GM12891 (cell line): Measurements from ENCODE around the gene BABAM2.

Experiments used
- DNase-seq: peaks from one replicate; pipeline ENCODE4 v3.0.0; 2011; ENCODE audit warnings: low spot score; ENCODE audit not compliant: insufficient read length
- FAIRE-seq: peaks from 2 replicates; lab custom pipeline; 2011; peaks lifted over from hg19 to GRCh38; lab: Jason Lieb, UNC
- PAX5 ChIP-seq: IDR thresholded peaks from 2 replicates; pipeline ENCODE4 v1.6.1; 2011; ENCODE audit warnings: low read length, moderate library complexity, mild to moderate bottlenecking; ENCODE audit not compliant: insufficient read depth, severe bottlenecking
- POLR2A ChIP-seq: IDR thresholded peaks from 2 replicates; pipeline ENCODE4 v1.6.1; 2011; ENCODE audit warnings: low read depth, low read length, control low read depth
- POLR2AphosphoS5 ChIP-seq: IDR thresholded peaks from 2 replicates; pipeline ENCODE4 v1.6.1; 2011; ENCODE audit warnings: low read depth, low read length, control low read depth
- POU2F2 ChIP-seq: IDR thresholded peaks from 2 replicates; pipeline ENCODE4 v1.6.1; 2011; ENCODE audit warnings: low read depth, mild to moderate bottlenecking, control low read depth, low read length, moderate library complexity
- SPI1 ChIP-seq: IDR thresholded peaks from 2 replicates; pipeline ENCODE4 v1.6.1; 2011; ENCODE audit warnings: low read depth, low read length, control low read depth
- TAF1 ChIP-seq: IDR thresholded peaks from 2 replicates; pipeline ENCODE4 v1.6.1; 2011; ENCODE audit warnings: low read depth, low read length, control low read depth

BABAM2 gene

DNA sequence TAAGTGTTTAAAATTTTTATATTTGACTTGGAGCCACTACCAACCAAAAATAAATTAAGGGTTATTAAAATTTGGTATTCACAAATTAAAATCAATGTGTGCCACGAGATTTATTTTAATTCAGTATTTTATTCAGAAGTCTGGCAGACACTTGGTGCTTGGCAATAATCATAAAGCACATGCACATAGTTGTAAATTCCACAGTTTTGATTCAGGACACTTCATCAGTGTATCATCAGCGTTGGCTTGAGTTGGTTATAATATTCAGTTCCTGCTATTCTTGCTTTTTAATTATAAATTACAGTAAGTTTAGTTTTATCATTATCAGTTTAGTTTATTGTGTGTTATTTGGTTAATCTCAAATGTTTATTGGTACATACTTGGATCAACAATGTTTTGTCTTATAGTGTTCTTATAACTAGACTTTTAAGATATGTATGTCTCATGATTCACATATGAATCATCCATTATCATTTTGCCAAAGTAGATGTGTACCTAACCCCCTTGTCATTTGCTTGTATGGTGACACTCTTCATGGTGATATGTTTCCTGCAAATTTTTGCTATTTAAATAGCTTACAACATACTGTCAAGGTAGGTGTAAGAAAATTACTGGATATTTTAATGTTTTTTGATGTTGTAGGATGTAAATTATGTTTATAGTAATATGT, 237.9 kb downstream of the BABAM2 start:
- TF ChIP-seq POLR2AphosphoS5 = no peak
- TF ChIP-seq PAX5 = no peak
- FAIRE-seq (no peak), DNase-seq (no peak)

DNA sequence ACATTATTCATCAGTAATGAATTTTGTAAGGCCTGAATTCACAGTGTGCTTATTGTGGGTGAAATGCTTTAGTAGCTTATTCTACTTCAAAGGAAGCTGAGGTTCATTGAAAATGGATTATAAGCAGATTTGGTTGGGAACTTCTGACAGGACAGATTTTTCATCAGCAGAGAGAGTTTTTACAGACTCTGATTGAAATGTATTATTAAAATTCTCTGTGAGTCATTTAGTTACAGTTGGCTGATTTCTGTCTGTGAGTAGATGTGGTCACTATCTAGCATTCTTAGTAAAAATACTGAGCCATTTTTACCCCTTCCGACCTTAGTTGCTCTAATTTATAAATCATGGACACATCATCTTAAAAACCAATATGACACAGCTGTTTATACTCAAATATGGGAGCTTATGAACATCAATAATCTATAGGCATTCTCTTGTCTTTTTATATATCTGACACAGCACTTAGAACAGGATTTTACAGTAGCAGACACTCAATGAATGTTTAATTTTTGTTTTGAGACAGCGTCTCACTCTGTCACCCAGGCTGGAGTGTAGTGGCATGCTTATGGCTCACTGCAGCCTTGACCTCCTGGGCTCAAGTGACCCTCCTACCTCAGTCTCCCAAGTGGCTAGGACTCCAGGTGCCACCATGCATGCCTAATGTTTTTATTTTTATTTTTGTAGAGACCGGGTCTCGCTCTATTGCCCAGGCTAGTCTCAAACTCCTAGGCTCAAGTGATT, 239.6 kb downstream of the BABAM2 start:
- TF ChIP-seq PAX5 = peak; percentile 57
- TF ChIP-seq POLR2A = no peak
- FAIRE-seq = peak; percentile 9
- no peak for DNase-seq

DNA sequence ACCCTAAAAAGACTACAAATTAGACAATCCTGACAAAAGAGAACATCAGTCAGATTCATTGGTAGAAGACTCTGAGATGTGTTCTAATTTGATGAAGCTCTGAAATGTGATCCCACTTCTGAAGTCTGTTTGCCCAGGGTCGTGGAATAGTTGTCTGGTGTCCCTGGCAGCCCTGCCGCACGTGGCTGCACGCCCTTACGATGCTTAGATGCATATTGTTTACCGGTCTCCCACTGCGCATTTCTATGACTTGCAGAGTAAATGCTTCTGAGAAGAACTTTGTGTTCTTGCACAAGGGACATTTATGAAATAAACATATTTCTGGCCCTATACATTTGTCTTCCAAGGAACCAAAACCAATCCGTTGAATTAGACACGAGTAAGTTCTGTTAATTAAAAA, 243.2 kb downstream of the BABAM2 start:
- TF ChIP-seq TAF1 = no peak
- TF ChIP-seq POLR2AphosphoS5 = no peak
- no peak for TF ChIP-seq PAX5
- TF ChIP-seq SPI1 = no peak
- TF ChIP-seq POLR2A = no peak
- TF ChIP-seq POU2F2 = no peak
- DNase-seq (no peak), FAIRE-seq (no peak)

DNA sequence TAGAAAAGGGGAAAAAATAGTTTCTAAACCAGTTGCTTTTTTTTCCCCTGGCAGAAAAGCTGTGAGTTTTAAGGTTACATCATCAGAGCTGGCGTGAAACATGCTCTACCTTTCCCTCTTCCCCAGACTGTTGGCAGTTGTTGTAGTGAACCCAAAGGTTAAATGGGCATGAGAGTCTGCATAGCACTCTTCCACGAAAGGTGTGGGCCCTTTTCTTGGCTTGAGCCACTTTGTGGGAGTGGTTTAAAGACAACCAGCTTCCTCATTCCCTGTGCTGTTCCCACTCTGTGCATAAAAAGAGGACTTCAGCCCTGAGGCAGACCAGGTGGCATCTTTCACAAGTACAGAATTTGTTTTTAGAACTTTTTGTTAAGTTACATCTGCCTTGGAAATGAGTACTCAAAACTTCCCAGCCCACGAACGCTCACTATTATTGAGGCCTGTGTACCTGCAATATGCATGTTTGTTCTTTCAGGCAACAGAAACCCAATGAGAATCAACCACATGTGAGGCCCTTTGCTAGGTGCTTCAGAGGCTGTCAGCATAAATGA, 243.8 kb downstream of the BABAM2 start:
- TF ChIP-seq POLR2A = no peak
- TF ChIP-seq PAX5 = no peak
- TF ChIP-seq SPI1 = no peak
- 0 out of 2 replicates have a peak, but pooled peaks have one; percentile 41 for TF ChIP-seq POU2F2
- TF ChIP-seq TAF1 = no peak
- no peak for FAIRE-seq

DNA sequence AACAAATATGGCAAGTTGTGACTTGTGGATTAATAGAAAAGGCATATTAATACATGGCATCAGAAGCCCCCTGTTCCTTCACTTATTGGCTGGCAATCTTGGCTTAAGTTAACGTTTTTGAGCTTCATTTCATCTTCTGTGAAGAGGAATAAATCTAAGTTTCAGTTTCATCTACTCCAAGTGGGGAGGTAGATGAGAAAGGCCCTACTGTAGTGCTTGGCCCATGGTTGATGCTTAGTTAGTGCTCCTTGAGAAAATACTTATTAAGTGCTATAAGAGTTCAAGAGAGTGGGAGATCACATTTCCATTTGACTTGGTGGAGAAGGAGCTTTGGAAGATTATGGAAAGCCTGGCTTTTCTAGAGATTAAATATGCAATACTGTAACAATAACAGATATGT, 244.3 kb downstream of the BABAM2 start:
- DNase-seq (peak; percentile 14), FAIRE-seq (no peak)
- TF ChIP-seq PAX5 (no peak), POLR2AphosphoS5 (no peak), POU2F2 (no peak), POLR2A (no peak), TAF1 (no peak), SPI1 (no peak)

More for the DNA sequence above, 243.8 kb downstream of the BABAM2 start:
- no peak for DNase-seq

DNA sequence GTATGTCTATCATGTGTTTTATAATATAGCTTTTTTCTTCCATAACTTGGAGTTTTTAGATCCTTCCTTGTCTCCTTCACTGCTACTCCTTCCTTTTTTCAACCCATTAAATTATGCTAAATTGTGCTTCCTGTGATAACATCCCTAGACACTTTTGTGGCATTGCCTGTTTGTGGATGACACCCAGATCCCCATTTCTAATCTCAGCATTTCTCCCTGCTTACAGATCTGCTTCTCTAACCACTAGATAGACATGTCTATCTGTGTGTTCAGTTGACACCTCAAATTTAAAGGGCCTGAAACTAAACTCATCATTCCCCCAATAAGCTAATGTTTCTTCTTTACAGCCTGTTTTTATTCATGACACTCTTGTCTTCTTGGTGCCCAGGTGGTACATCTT, 244.8 kb downstream of the BABAM2 start:
- FAIRE-seq = no peak
- no peak for DNase-seq
- TF ChIP-seq PAX5 (no peak), POLR2A (no peak), POU2F2 (no peak), POLR2AphosphoS5 (no peak), SPI1 (no peak)

DNA sequence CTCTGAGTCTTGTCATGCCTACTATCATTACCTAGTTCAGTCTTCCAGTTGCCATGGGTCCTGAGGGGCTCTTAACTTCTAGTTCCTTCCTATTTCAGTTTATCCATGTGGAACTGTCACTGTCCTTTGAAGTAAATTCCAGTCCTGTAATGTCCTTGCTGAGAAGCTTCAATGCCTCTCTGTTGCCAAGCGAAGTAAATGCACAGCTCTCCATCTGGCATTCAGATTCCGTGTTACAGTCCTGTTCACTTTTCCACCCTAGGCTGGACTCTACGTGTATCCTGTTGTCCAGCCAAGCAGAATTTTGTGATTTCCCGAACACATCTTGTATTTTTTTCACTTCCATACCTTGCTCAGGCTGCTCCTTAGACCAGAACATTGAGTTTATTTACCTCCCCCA, 245.3 kb downstream of the BABAM2 start:
- FAIRE-seq (no peak), DNase-seq (no peak)
- TF ChIP-seq POU2F2 (no peak), SPI1 (no peak)

DNA sequence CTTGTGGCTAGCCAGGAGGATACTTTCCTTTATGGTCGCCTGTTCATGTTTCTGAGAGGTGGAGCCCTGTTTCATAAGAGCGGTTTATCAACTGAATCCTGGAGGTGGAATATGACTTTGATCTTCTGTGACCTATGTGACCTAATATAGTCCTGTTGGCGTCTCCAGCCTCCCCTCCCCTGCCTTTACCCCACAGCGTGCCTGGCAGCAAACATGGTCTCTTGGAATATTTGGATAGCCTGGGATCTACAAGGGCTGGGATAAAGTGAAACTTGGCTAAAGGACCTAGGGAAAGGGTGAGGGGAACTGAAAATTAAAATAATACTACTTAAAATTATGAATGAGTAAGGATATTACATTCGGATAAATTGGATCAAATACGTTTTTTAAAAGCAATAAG, 246.0 kb downstream of the BABAM2 start:
- FAIRE-seq = no peak
- no peak for DNase-seq
- no peak for TF ChIP-seq POU2F2
- no peak for TF ChIP-seq PAX5
- TF ChIP-seq POLR2AphosphoS5 = no peak
- TF ChIP-seq POLR2A = no peak

DNA sequence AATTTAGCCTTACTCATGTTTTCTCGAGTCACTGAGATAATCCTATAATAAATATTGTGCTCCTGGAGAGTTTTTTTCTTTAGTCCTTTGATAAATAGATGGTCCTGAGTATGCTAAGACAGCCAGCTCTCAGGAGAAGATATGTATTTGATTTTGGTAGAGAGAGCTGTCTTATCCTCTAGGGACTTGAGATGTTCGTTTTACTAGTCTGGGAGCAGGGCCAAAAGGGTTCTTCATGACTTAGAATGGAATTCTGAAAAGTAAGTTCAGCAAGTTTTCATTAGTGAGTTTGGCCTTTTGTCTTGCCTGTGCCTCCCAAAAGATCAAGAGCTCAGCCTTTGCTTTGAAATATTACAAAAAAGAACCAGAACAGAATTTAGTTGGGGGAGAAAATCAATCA, 246.7 kb downstream of the BABAM2 start:
- DNase-seq (no peak), FAIRE-seq (no peak)
- TF ChIP-seq SPI1 (no peak), TAF1 (no peak), PAX5 (no peak), POU2F2 (no peak), POLR2AphosphoS5 (no peak), POLR2A (no peak)

DNA sequence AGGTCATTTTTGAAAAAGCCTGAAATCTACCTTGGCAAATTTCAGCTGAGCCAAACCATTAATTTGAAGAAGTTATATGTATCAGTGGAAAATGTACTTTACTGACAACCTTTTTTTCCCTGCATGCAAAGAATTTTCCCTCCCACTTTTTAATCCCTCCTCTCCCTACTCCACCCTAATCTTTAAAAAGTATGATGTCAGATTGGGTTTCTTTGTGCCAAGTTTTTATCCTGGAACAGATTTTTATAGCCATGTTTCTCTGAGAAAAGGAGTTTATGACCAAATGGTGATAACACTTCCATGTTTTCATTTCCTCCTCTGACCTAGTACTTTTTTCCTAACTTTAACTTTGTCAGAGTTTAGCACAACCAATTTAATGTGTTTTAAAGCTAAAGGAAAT, 251.9 kb downstream of the BABAM2 start:
- no peak for TF ChIP-seq PAX5
- TF ChIP-seq POU2F2 = no peak
- no peak for TF ChIP-seq POLR2A
- no peak for TF ChIP-seq POLR2AphosphoS5
- no peak for TF ChIP-seq SPI1
- TF ChIP-seq TAF1 = no peak
- DNase-seq = no peak
- no peak for FAIRE-seq
